Activated naive CD4-positive, alpha-beta T cell treated with anti-CD3 and anti-CD28 coated beads for 36 hours (primary cell): ENCODE results near the gene MPPE1. TPM values are rescaled to one million over a fixed set of nuclear protein-coding genes. Genes with fewer than 3 reads are reported as not detected.

Source experiments
- CTCF ChIA-PET: fragments of 350-600 bp; sonication (Branson Sonifier 250); formaldehyde crosslinking; loops from one replicate; lab custom pipeline; 2021; ENCODE audit warnings: antibody characterized with exemption; lab: Charles Lee
- DNase-seq: peaks from one replicate; pipeline ENCODE4 v3.0.0-alpha.2; 2020
- H3K27ac Mint-ChIP-seq: one replicate; pipeline ENCODE4 v1.8.0; 2021; ENCODE audit warnings: mild to moderate bottlenecking, mixed read lengths
- H3K27me3 Mint-ChIP-seq: one replicate; pipeline ENCODE4 v1.8.0; 2021; ENCODE audit warnings: low read depth, mixed read lengths
- H3K36me3 Mint-ChIP-seq: one replicate; pipeline ENCODE4 v1.8.0; 2021; ENCODE audit warnings: low read depth, mixed read lengths
- H3K4me1 Mint-ChIP-seq: one replicate; pipeline ENCODE4 v1.8.0; 2021; ENCODE audit warnings: low read depth, mixed read lengths
- H3K4me3 Mint-ChIP-seq: one replicate; pipeline ENCODE4 v1.8.0; 2021; ENCODE audit warnings: mild to moderate bottlenecking, moderate library complexity, mixed read lengths
- H3K9me3 Mint-ChIP-seq: one replicate; pipeline ENCODE4 v1.8.0; 2021; ENCODE audit warnings: mixed read lengths
- intact Hi-C: fragments of 100-400 bp; cut with micrococcal nuclease; formaldehyde crosslinking; loops from one replicate; pipeline ENCODE4 v1.15.1; 2023
- total RNA-seq, 2 experiments: library from RNA; stranded (reverse); gene quantifications; one replicate each; pipeline ENCODE4 v1.2.3, GENCODE V29; 2021

The MPPE1 gene, protein sequence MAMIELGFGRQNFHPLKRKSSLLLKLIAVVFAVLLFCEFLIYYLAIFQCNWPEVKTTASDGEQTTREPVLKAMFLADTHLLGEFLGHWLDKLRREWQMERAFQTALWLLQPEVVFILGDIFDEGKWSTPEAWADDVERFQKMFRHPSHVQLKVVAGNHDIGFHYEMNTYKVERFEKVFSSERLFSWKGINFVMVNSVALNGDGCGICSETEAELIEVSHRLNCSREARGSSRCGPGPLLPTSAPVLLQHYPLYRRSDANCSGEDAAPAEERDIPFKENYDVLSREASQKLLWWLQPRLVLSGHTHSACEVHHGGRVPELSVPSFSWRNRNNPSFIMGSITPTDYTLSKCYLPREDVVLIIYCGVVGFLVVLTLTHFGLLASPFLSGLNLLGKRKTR
- total RNA-seq = 10 to 100 TPM; 30.4 to 34.3 TPM

DNA sequence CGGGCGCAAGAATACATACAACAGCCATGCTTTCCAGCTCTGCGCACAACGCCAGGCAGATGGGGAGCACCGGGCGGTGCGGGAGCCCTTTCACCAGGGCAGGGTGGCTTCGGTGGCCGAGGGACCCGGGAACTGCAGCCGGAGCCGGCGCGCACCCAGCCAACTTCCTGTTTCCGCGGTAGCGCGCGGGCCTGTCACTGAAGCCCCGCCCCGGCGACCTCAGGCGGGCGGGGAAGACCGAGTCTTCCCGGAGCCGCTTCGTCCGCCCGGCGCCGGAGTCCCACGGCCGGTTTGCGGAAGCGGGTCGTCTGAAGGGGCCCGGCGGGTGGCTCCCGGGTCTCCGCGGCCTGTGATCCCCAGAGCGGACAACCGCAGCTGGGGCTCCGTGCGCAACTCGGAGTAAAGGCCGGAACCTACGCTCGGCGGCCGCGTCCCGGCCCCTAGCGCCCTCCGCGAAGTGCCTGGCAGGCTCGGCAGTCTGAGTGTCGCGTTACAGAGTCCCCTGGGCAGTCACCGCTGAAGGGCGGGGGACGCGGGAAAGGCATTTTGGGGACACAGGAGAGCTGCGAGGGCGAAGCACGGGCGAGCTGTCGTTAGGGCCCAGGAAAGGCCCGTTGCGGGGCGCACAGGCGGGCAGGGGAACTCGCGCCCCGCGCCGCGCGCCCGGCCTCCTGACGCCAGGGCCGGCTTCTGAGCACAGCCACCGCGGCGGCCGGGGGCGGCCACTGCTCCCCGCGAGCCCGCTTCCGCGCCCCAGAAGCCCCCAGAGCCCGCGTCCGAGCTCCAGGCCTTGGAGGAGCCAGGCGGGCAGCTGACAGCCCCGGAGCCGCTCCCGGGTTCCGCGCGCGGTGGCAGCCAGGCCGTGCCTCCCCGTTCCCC is at the start of gene MPPE1:
TSS of gene MPPE1 (minus strand) at position 136 of the 879 bp plus-strand sequence. CDS start 11,053 bp downstream, outside the sequence.
- H3K4me1 Mint-ChIP-seq = peaks cover 24% of the 10 kb centered on the region
- peak within 1 kb of the TSS; percentile 89 for H3K4me3 Mint-ChIP-seq

DNA sequence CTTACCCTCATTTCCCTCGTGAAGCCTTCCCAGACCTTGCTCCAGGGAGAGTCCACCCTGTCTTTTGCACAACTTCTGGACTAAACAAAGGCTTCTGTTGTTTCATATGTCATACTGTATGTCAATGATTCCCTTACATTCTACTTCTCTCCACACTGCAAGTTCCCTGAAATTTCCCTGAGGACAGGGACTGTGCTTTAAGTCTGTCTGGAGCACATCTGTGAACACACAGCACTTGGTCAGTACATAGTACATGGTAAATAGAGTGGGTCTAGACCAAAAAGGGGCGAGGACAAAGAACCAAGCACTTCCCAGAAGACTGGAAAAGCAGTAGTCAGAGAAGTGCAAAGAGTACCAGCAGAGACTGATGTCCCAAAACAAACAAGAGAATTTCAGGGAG is 49.5 kb upstream of the MPPE1 start:
- intact Hi-C loops = no loop called here
- Mint-ChIP-seq H3K27me3 (no peaks in the 10 kb centered on the region), H3K27ac (no peak overlapping the region), H3K4me3 (no peak overlapping the region), H3K4me1 (peaks cover 5% of the 10 kb centered on the region), H3K9me3 (peaks cover 14% of the 10 kb centered on the region), H3K36me3 (peaks cover 5% of the 10 kb centered on the region)
- DNase-seq = no peak
- CTCF ChIA-PET = interaction anchor here (2.2 kb wide), 1 partner anchor 19 kb away, joined by 8 read pairs; no protein-coding TSS in a partner anchor

More for the DNA sequence above, at the start of gene MPPE1:
- Mint-ChIP-seq H3K9me3 (no peaks in the 10 kb centered on the region), H3K27me3 (no peaks in the 10 kb centered on the region), H3K36me3 (peaks cover 8% of the 10 kb centered on the region), H3K27ac (peak within 1 kb of the TSS; percentile 93)
- intact Hi-C loops = loop anchor here (1.0 to 2.0 kb wide), 4 partner anchors 39 to 468 kb away; partner anchors contain the start of genes AFG3L2, CHMP1B and IMPA2
- CTCF ChIA-PET = no interaction called here
- peak; percentile 89 for DNase-seq

DNA sequence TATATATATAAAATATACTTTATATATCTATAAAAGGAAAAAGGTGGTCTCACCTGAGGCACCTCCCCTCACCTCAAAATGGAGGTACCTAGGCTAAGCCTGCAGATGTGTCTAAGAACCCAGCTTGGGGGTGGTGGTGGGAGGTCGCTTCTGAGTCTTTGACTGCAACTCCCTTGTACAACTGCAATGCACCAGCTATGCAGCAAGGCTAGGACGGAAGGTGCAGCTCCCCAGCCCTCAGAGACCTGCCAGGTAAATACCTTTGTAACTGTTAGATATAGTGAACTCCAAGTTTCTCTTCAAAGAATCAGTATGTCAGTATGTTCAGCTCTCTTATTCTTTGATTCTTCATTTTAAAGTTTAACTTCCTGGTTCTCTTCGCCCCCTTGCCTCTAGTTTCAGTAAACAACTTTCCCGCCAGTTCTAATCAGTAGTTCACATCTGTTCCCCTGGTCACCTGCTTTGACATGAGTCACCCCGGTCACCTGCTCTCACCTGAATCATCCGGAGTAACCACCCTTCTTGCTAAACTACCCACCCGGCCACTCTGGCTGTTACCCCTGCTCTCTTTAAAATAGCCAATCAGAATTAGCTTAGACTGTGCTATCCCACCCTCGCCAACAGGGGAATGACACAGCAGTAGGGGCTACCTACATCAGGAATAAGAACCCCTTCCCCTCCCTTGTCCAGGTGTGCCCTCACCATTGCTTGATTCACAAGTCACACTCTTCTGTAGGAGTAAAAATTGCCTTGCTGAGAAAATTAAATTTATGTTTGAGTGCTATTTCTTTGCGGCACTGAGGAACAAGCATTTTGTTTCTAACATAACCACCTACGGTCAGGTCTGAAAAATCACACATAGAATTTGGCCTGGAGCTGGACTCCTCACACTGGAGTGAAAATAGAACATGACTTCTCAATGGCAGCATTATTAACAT is 48.5 kb upstream of the MPPE1 start:
- peaks cover 5% of the 10 kb centered on the region for H3K4me1 Mint-ChIP-seq
- no peak overlapping the region for H3K27ac Mint-ChIP-seq
- intact Hi-C loops = no loop called here
- peaks cover 14% of the 10 kb centered on the region for H3K9me3 Mint-ChIP-seq
- H3K4me3 Mint-ChIP-seq = no peak overlapping the region
- no peak for DNase-seq
- H3K27me3 Mint-ChIP-seq = no peaks in the 10 kb centered on the region
- peaks cover 5% of the 10 kb centered on the region for H3K36me3 Mint-ChIP-seq
- CTCF ChIA-PET = interaction anchor here (1.4 to 2.2 kb wide), 3 partner anchors 18 to 82 kb away, joined by 3 to 8 read pairs (median 3); no protein-coding TSS in a partner anchor

DNA sequence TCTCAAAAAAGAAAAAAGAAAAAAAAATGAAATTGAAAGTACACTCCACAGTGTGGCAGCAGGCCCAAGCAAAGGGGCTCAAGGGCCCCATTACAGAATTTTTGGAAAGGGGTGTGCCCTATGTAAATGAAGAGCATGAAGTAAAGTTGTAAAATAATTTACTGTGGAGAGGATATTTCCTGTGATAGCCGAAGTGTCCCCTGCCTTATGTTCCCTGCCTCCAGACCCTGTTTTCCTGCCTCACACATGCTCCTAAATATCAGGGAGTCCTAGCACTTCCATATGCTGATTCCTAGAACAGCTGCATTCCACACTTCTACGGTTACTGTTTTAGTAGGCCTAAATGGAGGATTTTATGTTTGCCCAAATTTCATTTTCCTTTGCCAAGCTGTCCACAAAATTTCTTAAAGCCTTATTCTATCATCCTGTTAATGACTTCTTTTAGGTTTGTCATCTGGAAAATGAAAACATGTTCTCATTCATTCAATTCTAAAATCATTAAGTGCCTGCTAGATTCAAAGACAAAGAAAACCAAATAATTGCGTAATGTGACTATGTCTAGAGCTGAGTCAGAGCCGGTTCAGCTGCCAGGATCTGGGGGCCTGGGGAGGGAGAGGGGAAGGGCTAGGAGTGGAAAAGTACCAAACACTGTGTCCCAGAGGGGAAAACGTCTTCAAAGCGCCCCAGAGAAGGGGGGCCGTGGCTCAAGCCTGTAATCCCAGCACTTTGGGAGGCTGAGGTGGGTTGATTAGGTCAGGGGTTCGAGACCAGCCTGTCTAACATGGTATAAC is 47.3 kb upstream of the MPPE1 start:
- peaks cover 5% of the 10 kb centered on the region for H3K36me3 Mint-ChIP-seq
- H3K4me1 Mint-ChIP-seq = peaks cover 5% of the 10 kb centered on the region
- intact Hi-C loops = no loop called here
- no peak overlapping the region for H3K27ac Mint-ChIP-seq
- H3K9me3 Mint-ChIP-seq = peaks cover 14% of the 10 kb centered on the region
- CTCF ChIA-PET = interaction anchor here (1.4 to 2.2 kb wide), 4 partner anchors 17 to 84 kb away, joined by 3 to 15 read pairs (median 6); no protein-coding TSS in a partner anchor
- H3K4me3 Mint-ChIP-seq = no peak overlapping the region
- peak; percentile 19 for DNase-seq
- no peaks in the 10 kb centered on the region for H3K27me3 Mint-ChIP-seq

DNA sequence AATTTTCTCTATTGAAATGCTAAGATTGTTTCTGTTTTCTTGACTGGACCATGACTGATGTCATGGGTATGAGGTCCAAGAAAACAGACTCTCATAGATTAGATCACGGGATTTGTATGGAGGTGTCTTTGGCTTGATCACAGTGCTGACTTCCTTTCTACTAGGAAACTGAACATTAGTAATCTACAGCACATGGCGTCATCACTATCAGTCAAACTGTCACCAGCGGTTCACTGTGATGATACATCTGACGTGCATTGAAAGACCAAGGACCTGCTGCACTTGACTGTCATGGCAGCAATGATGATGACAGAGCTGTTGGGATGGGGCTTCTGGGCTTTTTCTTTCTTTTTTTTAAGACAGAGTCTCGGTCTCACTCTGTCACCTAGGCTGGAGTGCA is 45.0 kb upstream of the MPPE1 start:
- H3K4me3 Mint-ChIP-seq = no peak overlapping the region

DNA sequence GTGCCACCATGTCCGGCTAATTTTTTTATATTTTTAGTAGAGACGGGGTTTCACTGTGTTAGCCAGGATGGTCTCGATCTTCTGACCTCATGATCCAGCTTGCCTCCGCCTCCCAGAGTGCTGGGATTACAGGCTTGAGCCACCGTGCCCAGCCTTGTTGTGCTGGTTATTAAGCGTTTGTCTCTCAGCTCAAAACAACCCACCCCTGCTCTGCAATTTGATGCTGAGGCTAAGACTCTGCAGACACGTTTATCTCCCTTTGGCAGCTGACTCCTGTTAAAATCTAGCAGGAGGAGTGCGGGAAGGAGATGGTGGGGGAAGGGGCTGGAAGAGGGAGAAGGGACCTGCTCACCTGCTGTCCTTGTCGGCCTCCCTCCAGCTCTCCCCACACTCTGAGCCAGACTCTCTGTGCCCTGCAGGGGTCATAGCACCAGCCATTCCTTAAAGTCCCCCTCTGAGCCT is 43.3 kb upstream of the MPPE1 start:
- H3K9me3 Mint-ChIP-seq = no peaks in the 10 kb centered on the region
- H3K27me3 Mint-ChIP-seq = no peaks in the 10 kb centered on the region
- no peak for DNase-seq
- intact Hi-C loops = no loop called here
- H3K27ac Mint-ChIP-seq = no peak overlapping the region
- no peak overlapping the region for H3K4me3 Mint-ChIP-seq
- peaks cover 9% of the 10 kb centered on the region for H3K4me1 Mint-ChIP-seq
- CTCF ChIA-PET = interaction anchor here (1.6 to 3.7 kb wide), 3 partner anchors 11 to 44 kb away, joined by 6 to 21 read pairs (median 16); no protein-coding TSS in a partner anchor
- H3K36me3 Mint-ChIP-seq = no peaks in the 10 kb centered on the region

More for the DNA sequence above, 45.0 kb upstream of the MPPE1 start:
- Mint-ChIP-seq H3K4me1 (peaks cover 5% of the 10 kb centered on the region), H3K27me3 (no peaks in the 10 kb centered on the region), H3K9me3 (peaks cover 14% of the 10 kb centered on the region), H3K36me3 (peaks cover 5% of the 10 kb centered on the region), H3K27ac (no peak overlapping the region)
- no peak for DNase-seq
- CTCF ChIA-PET = interaction anchor here (0.7 to 2.2 kb wide), 2 partner anchors 16 to 29 kb away, joined by 3 to 15 read pairs; no protein-coding TSS in a partner anchor
- intact Hi-C loops = no loop called here

DNA sequence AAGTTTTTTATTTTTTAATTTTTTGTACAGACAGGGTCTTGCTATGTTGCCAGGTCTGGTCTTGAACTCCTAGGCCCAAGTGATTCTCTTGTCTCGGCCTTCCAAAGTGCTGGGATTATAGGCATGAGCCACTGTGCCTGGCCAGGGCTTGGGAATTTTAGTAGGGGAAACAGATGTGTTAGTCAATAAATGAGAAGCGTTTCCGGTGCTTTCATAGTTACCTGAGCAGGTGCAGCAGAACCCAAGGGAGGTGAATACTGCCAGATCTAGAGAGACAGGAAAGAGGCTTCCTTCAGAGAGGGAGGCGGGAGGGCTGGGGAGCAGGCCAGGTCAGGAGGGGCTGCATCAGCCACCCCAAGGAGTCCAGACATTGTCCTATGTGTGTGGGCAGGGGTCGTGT is 42.7 kb upstream of the MPPE1 start:
- no peaks in the 10 kb centered on the region for H3K27me3 Mint-ChIP-seq
- intact Hi-C loops = no loop called here
- no peak overlapping the region for H3K4me3 Mint-ChIP-seq
- H3K9me3 Mint-ChIP-seq = no peaks in the 10 kb centered on the region
- peaks cover 9% of the 10 kb centered on the region for H3K4me1 Mint-ChIP-seq
- CTCF ChIA-PET = interaction anchor here (1.2 to 3.7 kb wide), 3 partner anchors 13 to 44 kb away, joined by 3 to 21 read pairs (median 16); no protein-coding TSS in a partner anchor
- no peaks in the 10 kb centered on the region for H3K36me3 Mint-ChIP-seq
- no peak for DNase-seq
- H3K27ac Mint-ChIP-seq = no peak overlapping the region

DNA sequence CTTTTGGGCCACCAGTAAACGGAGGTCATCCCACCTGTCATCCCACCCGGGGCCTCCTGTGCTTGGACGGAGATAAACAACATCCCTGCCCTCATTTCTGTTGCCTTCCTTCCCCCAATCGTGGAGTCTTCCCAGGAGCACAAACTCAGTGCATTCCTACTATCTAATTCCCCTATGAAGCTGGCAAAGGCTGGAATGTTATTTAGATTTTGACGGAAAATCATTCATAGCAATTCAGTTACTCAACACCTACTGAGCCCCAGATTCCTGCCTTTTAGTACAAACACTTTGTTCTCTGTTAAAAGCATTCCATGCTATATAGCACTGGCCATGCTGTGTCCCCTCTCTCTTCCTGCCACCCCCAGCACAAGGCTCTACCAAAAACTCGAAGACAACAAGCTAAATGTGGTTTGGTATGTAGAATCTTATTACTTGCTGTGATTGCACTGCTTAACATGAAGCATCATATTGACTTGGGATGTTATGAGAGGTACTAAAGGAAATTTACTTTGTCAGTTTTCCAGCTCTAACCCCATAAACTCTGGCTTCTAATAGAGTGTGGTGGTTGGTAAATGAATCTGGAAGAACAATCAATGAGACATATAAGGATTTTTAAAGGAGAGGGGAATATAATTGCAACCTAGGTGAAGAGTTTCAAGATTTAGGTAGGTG is 40.9 kb upstream of the MPPE1 start:
- H3K4me1 Mint-ChIP-seq = peaks cover 4% of the 10 kb centered on the region
- intact Hi-C loops = no loop called here
- H3K27me3 Mint-ChIP-seq = no peaks in the 10 kb centered on the region
- no peaks in the 10 kb centered on the region for H3K36me3 Mint-ChIP-seq
- no peak overlapping the region for H3K27ac Mint-ChIP-seq
- no peak for DNase-seq
- CTCF ChIA-PET = interaction anchor here (2.7 to 3.7 kb wide), 3 partner anchors 11 to 90 kb away, joined by 11 to 21 read pairs (median 16); no protein-coding TSS in a partner anchor
- no peaks in the 10 kb centered on the region for H3K9me3 Mint-ChIP-seq
- no peak overlapping the region for H3K4me3 Mint-ChIP-seq

DNA sequence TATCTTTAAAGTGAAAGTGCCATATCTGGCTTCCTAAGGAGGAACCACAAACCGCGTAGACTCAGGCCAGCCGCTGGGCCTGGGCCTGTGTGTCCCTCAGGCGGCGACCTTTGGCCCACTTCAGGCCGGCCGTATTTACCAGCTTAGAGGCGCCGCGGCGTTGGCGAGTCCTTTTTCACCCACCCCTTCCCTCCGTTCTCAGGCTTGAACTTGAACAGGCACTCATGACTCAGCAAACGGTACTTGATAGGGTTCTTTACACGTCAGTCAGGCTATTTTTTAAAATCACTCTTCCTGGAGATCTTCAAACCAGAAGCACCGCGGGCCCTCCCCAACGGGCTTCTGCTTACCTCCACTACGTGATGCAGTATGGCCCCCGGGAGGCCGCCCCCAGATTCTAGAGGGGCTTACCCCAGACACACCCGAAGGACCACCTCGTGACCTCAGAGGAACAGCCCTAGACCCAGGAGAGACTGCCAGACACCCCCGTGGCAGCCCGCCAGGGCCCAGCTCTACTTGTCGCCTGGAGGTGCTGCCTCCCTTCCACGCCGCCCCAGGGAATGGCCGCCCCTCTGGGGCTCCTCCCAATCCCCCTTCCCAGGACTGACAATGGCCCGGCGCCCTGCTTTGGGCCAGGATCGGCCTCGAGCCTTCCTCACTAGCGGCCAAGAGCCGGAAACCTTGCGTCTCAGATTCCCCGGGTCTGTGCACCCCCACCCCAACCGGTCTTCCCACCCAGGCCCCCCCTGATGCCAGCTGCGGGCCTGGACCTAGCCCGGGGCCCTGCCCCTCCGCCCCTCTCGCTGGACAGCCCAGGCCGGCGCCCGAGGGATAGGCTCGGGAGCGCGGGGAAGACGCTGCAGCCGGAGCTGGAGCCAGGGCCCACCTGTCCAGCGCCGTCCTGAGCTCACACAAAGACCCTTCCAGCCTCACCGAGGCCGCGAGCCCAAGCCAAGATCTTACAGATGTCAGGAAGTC is 39.4 kb upstream of the MPPE1 start:
- Mint-ChIP-seq H3K27ac (peak overlapping the region; percentile 81), H3K27me3 (no peaks in the 10 kb centered on the region)

More for the DNA sequence above, 39.4 kb upstream of the MPPE1 start:
- peak overlapping the region; percentile 83 for H3K4me3 Mint-ChIP-seq
- peak; percentile 80 for DNase-seq
- H3K9me3 Mint-ChIP-seq = no peaks in the 10 kb centered on the region
- intact Hi-C loops = loop anchor here (1.0 kb wide), 3 partner anchors 34 to 96 kb away; partner anchors contain the start of genes CHMP1B, IMPA2 and MPPE1
- CTCF ChIA-PET = interaction anchor here (1.5 to 2.7 kb wide), 2 partner anchors 10 to 91 kb away, joined by 11 to 21 read pairs; no protein-coding TSS in a partner anchor
- H3K4me1 Mint-ChIP-seq = peaks cover 4% of the 10 kb centered on the region
- no peaks in the 10 kb centered on the region for H3K36me3 Mint-ChIP-seq
